ENCODE data around the gene NPC2.

GRCh38 chr14:74503938-74504335 is 10.8 kb upstream of the NPC2 start:
- TF ChIP-seq CTCF (IDR thresholded peaks at IDR 0.05) (no peak), POLR2A (IDR thresholded peaks at IDR 0.05) (no peak), POLR2AphosphoS5 (IDR thresholded peaks at IDR 0.05) (no peak)
